RWPE1 (cell line): ENCODE measurements around the gene SP6.
A peak's percentile ranks its signal among the peaks of the same experiment; 100 is the strongest.

Source experiments
- CTCF ChIA-PET: fragments of 350-600 bp; sonication (Branson Sonifier 250); formaldehyde crosslinking; extraction: SDS; loops from one replicate; lab custom pipeline; 2021; lab: Yijun Ruan, JAX
- POLR2A ChIA-PET: fragments of 400-600 bp; formaldehyde crosslinking; extraction: SDS; loops from one replicate; lab custom pipeline; 2020; ENCODE audit warnings: antibody characterized with exemption; ENCODE audit not compliant: low non-redundant PET; lab: Yijun Ruan, JAX
- DNase-seq: peaks from one replicate; pipeline ENCODE4 v3.0.0; 2012; ENCODE audit warnings: low spot score
- H3K27ac ChIP-seq: fragments of 450-650 bp; 2 replicates; pipeline ENCODE4 v1.5.1; 2017
- TF ChIP-seq, protein P1 (sequence below): fragments of 450-650 bp; conservative IDR thresholded peaks from 2 replicates; pipeline ENCODE4 v1.5.1; 2017; ENCODE audit warnings: low read depth, mild to moderate bottlenecking

SP6 gene

DNA sequence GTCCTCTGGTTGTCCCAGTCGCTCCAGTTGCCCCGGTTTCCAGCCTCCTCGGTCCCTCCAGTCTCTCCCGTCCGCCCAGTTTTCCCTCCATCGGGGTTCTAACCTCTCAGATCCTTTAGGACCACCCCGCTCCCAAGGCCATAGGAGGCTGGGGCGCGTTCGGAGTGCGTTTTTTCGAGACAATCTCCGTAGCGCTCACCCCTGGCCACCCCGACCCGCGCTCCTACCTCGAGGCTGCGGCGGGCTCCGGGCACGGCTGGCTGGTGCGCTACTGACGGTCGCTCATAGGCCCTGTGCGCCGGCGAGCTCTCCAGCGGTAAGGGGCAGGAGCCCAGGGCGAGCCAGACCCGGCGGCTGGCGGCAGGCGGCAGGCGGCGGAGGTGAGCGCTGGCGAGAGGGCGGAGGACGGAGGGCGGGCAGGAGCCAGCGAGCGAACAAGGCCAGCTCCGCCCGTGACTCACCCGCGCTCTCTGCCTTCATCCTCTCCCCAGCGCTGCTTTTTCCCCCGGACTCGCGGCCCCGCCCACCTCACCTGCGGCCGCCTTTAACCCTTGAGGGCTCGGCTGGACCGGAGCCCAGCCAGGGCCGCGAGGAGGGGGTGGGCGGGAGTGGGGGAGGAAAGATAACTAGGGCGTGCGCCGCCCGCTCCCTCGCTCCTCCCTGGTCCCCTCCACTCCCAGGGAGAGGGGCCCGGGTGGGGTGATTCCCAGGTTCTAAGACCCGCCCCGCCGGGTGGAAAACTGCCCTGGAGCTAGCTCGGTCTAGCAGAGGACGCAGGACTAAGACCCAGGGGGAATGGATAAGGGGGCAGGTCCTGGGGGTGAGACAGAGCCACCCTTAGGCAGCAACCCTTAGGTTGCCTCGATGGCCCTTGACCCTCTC, at the start of gene SP6:
SP6 (minus strand) TSS at position 472 of the 882 bp plus-strand sequence. CDS start 2,734 bp downstream, outside the sequence.
- ChIA-PET CTCF (interaction anchor here (0.6 to 4.9 kb wide), 6 partner anchors 9 to 40 kb away, joined by 3 to 38 read pairs (median 4); partner anchors contain the start of gene SCRN2), POLR2A (interaction anchor here (0.6 kb wide), 1 partner anchor 197 kb away, joined by 3 read pairs; the partner anchor contains the start of gene NFE2L1)
- H3K27ac ChIP-seq: peak within 1 kb of the TSS; percentile 66
- peak; percentile 89 for DNase-seq
- TF ChIP-seq, protein P1, sequence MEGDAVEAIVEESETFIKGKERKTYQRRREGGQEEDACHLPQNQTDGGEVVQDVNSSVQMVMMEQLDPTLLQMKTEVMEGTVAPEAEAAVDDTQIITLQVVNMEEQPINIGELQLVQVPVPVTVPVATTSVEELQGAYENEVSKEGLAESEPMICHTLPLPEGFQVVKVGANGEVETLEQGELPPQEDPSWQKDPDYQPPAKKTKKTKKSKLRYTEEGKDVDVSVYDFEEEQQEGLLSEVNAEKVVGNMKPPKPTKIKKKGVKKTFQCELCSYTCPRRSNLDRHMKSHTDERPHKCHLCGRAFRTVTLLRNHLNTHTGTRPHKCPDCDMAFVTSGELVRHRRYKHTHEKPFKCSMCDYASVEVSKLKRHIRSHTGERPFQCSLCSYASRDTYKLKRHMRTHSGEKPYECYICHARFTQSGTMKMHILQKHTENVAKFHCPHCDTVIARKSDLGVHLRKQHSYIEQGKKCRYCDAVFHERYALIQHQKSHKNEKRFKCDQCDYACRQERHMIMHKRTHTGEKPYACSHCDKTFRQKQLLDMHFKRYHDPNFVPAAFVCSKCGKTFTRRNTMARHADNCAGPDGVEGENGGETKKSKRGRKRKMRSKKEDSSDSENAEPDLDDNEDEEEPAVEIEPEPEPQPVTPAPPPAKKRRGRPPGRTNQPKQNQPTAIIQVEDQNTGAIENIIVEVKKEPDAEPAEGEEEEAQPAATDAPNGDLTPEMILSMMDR: peak; percentile 41

DNA sequence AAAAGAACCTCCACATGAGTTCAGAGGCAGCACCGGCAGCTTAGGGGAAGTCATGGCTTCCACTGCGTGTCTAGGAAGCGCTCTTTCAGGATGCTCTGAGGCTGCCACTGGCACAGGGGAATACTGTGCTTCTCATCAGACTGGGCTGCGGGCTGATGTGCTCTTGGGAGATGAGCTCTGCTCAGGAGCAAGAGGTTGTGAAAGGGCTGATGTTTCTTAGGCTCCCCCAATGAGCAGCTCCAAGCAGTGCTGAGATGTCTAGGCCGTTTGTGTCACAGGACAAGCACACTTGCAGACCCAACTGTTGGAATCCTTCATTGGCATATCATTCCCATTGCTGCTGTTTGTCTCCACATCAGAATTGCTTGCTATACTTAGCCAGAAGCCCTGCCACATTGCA, 48.7 kb upstream of the SP6 start:
- TF ChIP-seq, protein P1: no peak
- no peak for DNase-seq
- CTCF ChIA-PET: no interaction called here
- H3K27ac ChIP-seq: no peak overlapping the region
- POLR2A ChIA-PET: no interaction called here

DNA sequence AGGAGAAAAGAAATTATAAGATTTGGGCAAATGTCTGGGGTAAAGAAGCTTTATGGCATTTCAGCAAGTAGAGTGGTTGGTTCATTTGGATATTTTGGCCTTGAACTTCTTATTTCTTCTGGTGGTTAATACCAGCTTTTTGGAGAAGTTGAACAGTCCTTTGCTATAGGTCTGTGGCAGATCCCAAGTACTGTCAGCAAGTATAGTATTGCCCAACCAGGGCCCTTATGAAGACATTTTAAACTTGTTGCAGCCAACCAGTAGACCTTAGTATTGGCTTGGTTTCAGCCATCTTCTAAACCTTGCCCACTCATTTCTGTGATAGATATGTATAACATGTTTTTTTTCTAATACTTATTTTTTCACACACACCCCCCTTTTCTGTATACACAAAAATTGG, 47.3 kb upstream of the SP6 start:
- TF ChIP-seq, protein P1: no peak
- DNase-seq: no peak
- CTCF ChIA-PET: no interaction called here
- POLR2A ChIA-PET: no interaction called here
- H3K27ac ChIP-seq: no peak overlapping the region

DNA sequence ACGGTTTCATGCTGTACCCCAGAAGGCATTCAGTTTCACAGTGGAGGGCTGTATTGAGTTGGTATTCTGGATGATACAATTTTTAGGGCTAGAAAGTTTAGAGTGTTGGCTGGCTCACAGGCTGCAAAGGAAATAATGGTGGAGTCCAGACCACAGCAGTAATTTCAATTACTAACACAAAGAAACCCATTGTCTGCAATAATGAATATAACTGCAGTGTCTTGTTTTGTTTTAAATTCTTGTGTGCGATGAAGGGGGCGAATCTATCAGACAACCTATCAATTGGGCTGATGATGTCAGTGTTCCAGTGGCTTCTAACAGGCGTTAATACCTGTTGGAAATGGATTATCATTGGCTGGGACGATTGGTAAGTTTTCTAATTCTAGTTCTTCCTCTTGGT, 46.6 kb upstream of the SP6 start:
- ChIA-PET CTCF (no interaction called here), POLR2A (no interaction called here)
- TF ChIP-seq, protein P1: no peak
- no peak overlapping the region for H3K27ac ChIP-seq
- DNase-seq: no peak

DNA sequence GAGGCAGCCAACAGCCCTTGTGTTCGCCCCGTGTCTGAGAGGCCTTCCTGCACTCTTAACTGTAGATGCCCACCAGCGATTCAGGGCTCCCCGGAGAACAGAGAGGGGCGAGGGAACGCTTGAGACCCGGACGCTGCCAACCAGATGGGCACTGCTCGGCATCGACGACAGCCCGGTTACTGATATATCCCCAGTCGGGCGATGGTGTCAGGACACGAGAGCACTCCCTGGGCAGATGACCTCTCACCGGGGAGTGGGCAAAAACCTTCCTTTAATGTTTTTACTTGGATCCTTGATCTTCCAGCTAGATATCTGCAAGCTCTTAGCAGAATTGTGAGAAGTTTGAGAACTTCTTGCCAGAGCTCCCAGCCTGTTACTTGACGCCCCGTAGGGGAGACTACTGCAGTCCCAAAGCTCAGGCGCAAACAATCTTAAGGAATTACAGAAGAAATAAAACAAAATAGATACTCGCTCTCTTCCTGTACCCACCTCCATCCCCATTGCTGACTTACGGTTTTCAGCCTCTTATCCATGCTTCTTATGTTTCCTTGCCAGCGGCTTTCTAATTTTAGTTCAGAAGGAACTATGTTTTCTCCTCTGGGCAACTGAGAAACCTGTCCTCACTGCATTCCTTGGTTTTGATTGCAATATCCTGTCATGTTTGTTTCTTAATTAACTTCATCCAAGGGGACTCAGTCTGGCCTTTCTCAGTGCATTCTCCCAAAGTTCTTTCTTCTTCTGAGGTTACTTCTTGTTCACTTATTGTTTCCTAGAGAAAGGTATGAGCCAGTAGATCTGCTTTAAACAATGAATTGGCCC, 45.9 kb upstream of the SP6 start:
- DNase-seq: no peak
- CTCF ChIA-PET: interaction anchor here (0.9 to 1.0 kb wide), 2 partner anchors 50 to 56 kb away, joined by 3 to 5 read pairs; partner anchors contain the start of gene SCRN2
- POLR2A ChIA-PET: interaction anchor here (0.9 to 1.0 kb wide), 2 partner anchors 50 to 56 kb away, joined by 3 read pairs; partner anchors contain the start of gene SCRN2
- H3K27ac ChIP-seq: peak overlapping the region; percentile 93
- TF ChIP-seq, protein P1: no peak
